ENCODE measurements around the gene EMID1.

GRCh38 chr22:29195118-29195963 lies 10.4 kb upstream of the EMID1 start:
- no peak for TF ChIP-seq POLR2AphosphoS5 (IDR thresholded peaks at IDR 0.05)
- TF ChIP-seq CTCF (IDR thresholded peaks at IDR 0.05) = no peak
- no peak for TF ChIP-seq POLR2A (IDR thresholded peaks at IDR 0.05)
- TF ChIP-seq EP300 (IDR thresholded peaks at IDR 0.05) = no peak
